Measurements from ENCODE around the gene MORF4L1. TPM values are rescaled to one million over a fixed set of nuclear protein-coding genes. Genes with fewer than 3 reads are reported as not detected.
"Not testable (repeated sequence)": the region's sequence is repeated elsewhere in the genome, so short reads cannot be mapped to it uniquely, and the experiment has no call there.

MORF4L1 gene
- total RNA-seq, 2 donors from 2014 or later, result 242 to 244 TPM

DNA sequence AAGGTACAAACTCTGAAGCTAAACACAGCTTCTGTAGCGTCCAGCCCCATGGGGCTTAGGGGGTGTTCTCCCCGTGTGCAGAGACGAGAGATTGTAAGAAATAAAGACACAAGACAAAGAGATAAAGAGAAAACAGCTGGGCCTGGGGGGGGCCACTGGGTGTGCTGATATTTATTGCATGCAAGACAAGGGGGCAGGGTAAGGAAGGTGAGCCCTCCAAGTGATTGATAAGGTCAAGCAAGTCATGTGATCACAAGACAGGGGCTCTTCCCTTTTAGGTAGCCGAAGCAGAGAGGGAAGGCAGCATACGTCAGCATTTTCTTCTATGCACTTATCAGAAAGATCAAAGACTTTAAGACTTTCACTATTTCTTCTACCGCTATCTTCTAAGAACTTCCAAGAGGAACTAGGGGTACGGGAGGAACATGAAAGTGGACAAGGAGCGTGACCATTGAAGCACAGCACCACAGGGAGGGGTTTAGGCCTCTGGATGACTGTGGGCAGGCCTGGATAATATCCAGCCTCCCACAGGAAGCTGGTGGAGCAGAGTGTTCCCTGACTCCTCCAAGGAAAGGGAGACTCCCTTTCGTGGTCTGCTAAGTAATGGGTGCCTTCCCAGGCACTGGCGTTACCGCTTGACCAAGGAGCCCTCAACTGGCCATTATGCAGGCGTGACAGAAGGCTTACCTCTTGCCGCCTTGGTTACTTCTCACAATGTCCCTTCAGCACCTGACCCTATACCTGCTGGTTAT is 29.8 kb downstream of the MORF4L1 start:
- H3K36me3 Mint-ChIP-seq (ENCODE audit: low read depth), result peaks cover 100% of the 10 kb centered on the region
- peak overlapping the region; percentile 58 for H3K27ac Mint-ChIP-seq
- H3K4me1 Mint-ChIP-seq; H3K9me3 Mint-ChIP-seq; H3K27me3 Mint-ChIP-seq; ATAC-seq (replicated peaks); H3K4me3 Mint-ChIP-seq: not testable (repeated sequence)

DNA sequence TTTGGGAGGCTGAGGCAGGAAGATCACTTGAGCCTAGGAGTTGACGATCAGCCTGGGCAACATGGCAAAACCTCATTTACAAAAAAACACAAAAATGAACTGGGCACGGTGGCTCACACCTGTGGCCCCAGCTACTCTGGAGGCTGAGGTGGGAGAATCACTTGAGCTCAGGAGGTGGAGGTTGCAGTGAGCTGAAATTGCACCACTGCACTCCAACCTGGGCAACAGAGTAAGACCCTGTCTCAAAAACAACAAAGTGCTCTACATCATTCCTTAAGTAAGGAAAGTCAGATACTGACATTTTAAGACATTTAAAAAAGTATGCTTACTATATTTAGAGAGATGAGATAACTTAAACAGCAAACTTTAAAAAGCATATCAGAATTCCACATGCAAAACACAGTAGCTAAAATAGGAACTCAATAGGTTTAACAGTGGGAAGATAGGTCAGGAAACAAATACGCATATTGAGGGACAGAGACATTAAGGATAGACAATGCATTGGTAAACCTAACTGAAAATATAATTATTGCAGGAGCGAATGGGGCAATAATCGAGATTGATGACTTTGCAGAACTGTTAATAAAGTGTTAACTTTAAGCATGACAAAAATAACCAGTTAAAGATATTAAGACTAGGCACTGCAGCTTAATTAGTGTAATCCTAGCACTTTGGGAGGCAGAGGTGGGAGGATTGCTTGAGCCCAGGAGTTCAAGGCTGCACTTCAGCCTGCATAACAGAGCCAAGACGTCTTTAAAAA is 32.1 kb downstream of the MORF4L1 start:
- ATAC-seq (replicated peaks), result no peak
- no peak overlapping the region for H3K4me3 Mint-ChIP-seq
- peaks cover 14% of the 10 kb centered on the region for H3K4me1 Mint-ChIP-seq
- no peaks in the 10 kb centered on the region for H3K9me3 Mint-ChIP-seq
- H3K27ac Mint-ChIP-seq, result no peak overlapping the region
- H3K27me3 Mint-ChIP-seq, result no peaks in the 10 kb centered on the region
- H3K36me3 Mint-ChIP-seq (ENCODE audit: low read depth), result peaks cover 100% of the 10 kb centered on the region

DNA sequence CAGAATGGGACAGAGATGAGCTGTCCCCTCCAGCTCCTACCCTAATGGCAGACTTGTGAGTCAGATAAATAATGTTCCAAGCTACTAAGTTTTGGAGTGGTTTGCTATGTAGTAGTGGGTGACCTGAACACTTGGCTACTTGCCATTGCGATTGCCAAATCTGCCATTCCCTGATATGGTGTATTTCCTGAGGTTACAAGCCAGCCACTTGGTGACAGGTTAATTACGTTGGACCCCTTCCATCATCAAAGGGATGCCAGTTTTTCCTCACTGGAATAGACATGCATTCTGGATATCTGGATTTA is 33.6 kb downstream of the MORF4L1 start:
- no peak overlapping the region for H3K27ac Mint-ChIP-seq
- ATAC-seq (replicated peaks), result no peak

DNA sequence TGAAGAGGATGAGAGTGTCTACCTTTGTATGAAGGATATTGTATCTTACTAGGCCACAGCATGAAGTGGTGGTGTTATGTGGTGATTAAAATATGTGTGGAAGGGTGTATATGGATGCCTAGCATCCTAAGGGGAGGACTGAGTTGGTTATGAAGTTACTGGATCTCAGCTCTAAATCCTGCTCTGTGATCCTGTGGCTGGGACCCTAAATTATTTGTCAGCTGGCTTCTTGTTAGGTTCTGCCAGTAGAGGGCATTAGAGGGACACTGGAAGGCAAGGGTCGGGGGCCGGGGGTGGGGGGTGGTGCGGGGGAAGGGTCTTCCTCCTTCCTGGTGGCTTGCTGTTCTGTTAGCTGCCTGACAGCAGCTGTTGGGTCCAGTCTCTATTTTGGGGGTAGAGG is 34.9 kb downstream of the MORF4L1 start:
- ATAC-seq (replicated peaks), result no peak
- Mint-ChIP-seq H3K27me3 (no peaks in the 10 kb centered on the region), H3K4me1 (peaks cover 22% of the 10 kb centered on the region), H3K36me3 (ENCODE audit: low read depth) (peaks cover 99% of the 10 kb centered on the region), H3K27ac (peak overlapping the region; percentile 11), H3K4me3 (no peak overlapping the region), H3K9me3 (no peaks in the 10 kb centered on the region)

More for the DNA sequence above, 33.6 kb downstream of the MORF4L1 start:
- Mint-ChIP-seq H3K27me3 (no peaks in the 10 kb centered on the region), H3K9me3 (no peaks in the 10 kb centered on the region), H3K4me1 (peaks cover 20% of the 10 kb centered on the region), H3K4me3 (no peak overlapping the region), H3K36me3 (ENCODE audit: low read depth) (peaks cover 99% of the 10 kb centered on the region)

DNA sequence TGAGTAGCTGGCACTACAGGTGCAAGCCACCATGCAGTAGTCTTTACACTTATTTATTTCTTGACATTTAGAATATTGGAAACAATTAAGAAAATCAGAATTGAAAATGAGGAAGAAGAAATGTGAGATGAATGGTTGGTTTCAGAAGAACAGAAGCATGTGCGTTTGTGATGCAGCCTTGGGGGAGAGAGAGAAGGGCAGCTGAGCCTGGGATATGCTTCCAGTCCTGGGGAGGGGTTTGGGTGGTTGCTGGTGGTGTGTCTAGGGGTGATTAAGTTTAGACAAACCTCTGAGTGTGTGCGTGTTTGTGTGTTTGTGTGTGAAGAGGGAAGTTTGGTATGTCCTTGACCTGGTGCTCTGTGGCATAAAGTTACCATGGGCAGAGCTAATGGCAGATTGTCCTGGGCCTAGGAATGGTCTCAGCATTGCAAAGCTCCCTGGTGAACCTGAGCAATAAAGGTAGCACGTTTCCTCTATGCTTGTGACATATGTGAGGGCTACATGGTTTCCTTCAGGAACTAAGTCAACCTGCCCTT is 36.5 kb downstream of the MORF4L1 start:
- H3K9me3 Mint-ChIP-seq, result no peaks in the 10 kb centered on the region
- ATAC-seq (replicated peaks), result peak; percentile 11
- peaks cover 99% of the 10 kb centered on the region for H3K36me3 Mint-ChIP-seq (ENCODE audit: low read depth)
- no peak overlapping the region for H3K4me3 Mint-ChIP-seq
- no peaks in the 10 kb centered on the region for H3K27me3 Mint-ChIP-seq
- H3K4me1 Mint-ChIP-seq, result peaks cover 24% of the 10 kb centered on the region
- H3K27ac Mint-ChIP-seq, result peak overlapping the region; percentile 37

DNA sequence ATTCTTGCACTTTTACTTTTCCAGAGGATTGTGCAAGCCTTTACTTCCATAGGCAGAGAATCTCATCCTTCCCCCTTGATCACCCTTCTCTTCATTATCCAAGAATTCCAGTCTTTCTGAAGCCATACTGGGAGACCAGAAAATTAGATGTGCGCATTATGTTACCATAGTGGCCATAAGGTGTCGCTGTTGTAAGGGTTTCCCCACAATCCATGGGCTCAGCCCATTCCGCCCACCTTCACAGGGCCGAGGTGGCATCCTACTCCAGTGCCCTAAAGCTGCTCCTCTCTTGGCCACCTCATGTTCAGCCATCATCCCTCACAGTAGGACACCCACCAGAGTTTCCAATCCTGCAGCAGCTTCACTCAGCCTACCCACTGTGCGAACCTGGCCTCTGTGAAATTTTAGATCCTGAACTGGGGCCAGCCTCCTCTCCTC is 37.1 kb downstream of the MORF4L1 start:
- no peaks in the 10 kb centered on the region for H3K9me3 Mint-ChIP-seq
- H3K36me3 Mint-ChIP-seq (ENCODE audit: low read depth), result peaks cover 99% of the 10 kb centered on the region
- H3K27ac Mint-ChIP-seq, result peak overlapping the region; percentile 37

DNA sequence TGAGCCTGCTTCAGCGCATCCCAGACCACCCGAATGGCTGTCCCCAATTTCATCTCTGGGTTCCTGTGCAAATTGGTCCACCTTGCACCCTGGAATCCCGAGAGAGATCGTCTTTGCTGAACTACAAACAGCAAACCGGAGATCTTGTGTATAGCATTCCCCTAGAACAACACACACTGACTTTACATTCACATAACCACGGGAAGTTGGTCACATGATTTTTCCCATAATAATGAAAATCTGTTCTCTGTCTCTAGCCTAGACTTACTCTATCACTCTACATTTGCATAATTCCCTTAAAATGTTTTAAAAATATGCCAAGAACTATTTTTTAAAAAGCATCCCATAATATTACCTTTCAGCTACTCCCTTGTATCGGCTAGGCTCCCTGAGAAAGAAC is 37.6 kb downstream of the MORF4L1 start:
- Mint-ChIP-seq H3K36me3 (ENCODE audit: low read depth) (peaks cover 99% of the 10 kb centered on the region), H3K27me3 (no peaks in the 10 kb centered on the region), H3K9me3 (no peaks in the 10 kb centered on the region), H3K27ac (peak overlapping the region; percentile 37), H3K4me1 (peaks cover 24% of the 10 kb centered on the region), H3K4me3 (no peak overlapping the region)
- ATAC-seq (replicated peaks), result no peak

More for the DNA sequence above, 37.1 kb downstream of the MORF4L1 start:
- H3K4me1 Mint-ChIP-seq, result peaks cover 24% of the 10 kb centered on the region
- no peaks in the 10 kb centered on the region for H3K27me3 Mint-ChIP-seq
- peak; percentile 60 for ATAC-seq (replicated peaks)
- no peak overlapping the region for H3K4me3 Mint-ChIP-seq

GRCh38 chr15:78912316-78912715 is 39.6 kb downstream of the MORF4L1 start:
- ATAC-seq (replicated peaks), result no peak
- no peaks in the 10 kb centered on the region for H3K9me3 Mint-ChIP-seq
- no peak overlapping the region for H3K4me3 Mint-ChIP-seq
- H3K27me3 Mint-ChIP-seq, result no peaks in the 10 kb centered on the region
- peaks cover 93% of the 10 kb centered on the region for H3K36me3 Mint-ChIP-seq (ENCODE audit: low read depth)
- H3K4me1 Mint-ChIP-seq, result peaks cover 24% of the 10 kb centered on the region
- H3K27ac Mint-ChIP-seq, result no peak overlapping the region

- ATAC-seq (replicated peaks), result no peak
- no peak overlapping the region for H3K27ac Mint-ChIP-seq
- H3K27me3 Mint-ChIP-seq, result no peaks in the 10 kb centered on the region
- peaks cover 92% of the 10 kb centered on the region for H3K36me3 Mint-ChIP-seq (ENCODE audit: low read depth)
- peaks cover 24% of the 10 kb centered on the region for H3K4me1 Mint-ChIP-seq
- H3K9me3 Mint-ChIP-seq, result no peaks in the 10 kb centered on the region
- H3K4me3 Mint-ChIP-seq, result no peak overlapping the region
Measured at GRCh38 chr15:78913012-78913411, 40.3 kb downstream of the MORF4L1 start.

DNA sequence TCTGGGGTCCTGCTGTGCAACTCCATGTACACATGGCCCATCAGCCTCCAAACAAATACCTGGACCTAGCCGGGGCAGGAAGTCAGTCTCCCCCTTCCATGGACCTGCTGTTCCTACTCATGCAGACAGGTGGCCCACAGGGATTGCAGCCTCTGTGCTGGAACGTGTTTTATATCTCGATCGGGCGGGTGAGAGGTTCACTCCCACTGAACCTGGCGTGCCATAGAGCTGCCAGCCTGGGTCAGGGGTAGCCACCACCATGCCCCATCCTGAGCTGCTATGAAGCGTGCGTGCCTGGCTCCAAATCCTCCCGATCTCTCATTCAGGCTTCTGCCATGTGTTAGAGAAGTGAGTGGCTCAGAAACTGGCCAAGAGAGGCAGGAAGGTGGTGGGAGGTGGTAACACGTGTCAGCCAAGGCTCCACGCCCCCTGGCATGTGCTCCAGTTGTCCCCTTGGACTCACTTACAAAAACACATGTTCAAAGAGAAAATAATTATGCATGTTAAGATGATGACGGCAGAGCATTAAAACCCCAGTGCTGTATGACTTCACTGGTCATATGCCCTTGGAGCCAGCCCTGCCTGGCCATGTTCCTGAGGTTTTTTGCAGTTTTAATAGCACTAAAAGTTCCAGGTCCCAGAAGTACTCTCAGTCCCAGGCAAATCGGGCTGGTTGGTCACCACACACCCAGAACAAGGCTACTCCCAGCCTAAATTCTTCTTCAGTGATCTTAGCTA is 41.5 kb downstream of the MORF4L1 start:
- H3K4me1 Mint-ChIP-seq, result peaks cover 20% of the 10 kb centered on the region
- peaks cover 91% of the 10 kb centered on the region for H3K36me3 Mint-ChIP-seq (ENCODE audit: low read depth)
- H3K9me3 Mint-ChIP-seq, result no peaks in the 10 kb centered on the region
- H3K4me3 Mint-ChIP-seq, result no peak overlapping the region
- H3K27me3 Mint-ChIP-seq, result no peaks in the 10 kb centered on the region
- ATAC-seq (replicated peaks), result no peak
- no peak overlapping the region for H3K27ac Mint-ChIP-seq

DNA sequence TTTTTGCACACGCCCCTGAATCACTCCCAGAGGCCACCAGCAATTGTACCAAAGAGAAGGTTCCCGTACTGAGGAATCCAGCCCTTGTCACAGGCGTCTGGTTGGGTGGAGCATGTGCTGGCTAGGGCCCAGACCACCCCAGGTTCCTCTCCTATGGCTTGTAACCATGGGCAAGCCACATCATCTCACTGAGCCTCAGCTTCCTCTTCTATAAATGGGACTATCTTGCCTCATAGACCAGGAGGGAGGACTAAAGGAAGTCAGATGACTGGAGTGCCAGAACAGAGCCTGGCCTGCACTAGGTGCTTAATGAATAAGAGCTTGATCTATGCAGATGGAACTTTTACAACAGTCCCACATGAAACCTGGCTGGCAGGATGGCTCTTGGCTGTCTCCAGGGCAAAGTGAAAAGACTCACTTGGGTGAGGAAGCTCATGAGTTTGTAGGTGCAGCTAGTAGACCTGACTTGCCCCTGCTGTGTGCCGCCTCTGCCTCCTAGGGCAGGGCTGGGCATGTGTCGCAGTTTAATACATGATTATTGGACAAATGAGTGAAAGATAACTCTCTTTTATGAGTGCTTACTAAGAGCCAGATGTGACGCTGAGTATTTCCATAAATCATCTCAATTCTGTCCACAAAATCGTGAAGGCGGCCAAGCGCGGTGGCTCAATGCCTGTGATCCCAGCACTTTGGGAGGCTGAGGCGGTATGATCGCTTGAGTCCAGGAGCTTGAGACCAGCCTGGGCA is 42.8 kb downstream of the MORF4L1 start:
- Mint-ChIP-seq H3K36me3 (ENCODE audit: low read depth) (peaks cover 90% of the 10 kb centered on the region), H3K27me3 (no peaks in the 10 kb centered on the region), H3K9me3 (no peaks in the 10 kb centered on the region), H3K27ac (no peak overlapping the region), H3K4me3 (no peak overlapping the region), H3K4me1 (peaks cover 9% of the 10 kb centered on the region)
- no peak for ATAC-seq (replicated peaks)

- Mint-ChIP-seq H3K27me3 (no peaks in the 10 kb centered on the region), H3K4me3 (no peak overlapping the region), H3K36me3 (ENCODE audit: low read depth) (peaks cover 87% of the 10 kb centered on the region), H3K4me1 (peaks cover 9% of the 10 kb centered on the region), H3K27ac (no peak overlapping the region), H3K9me3 (no peaks in the 10 kb centered on the region)
- ATAC-seq (replicated peaks), result no peak
Measured at GRCh38 chr15:78916088-78916487, 43.4 kb downstream of the MORF4L1 start.

- no peak for ATAC-seq (replicated peaks)
- H3K9me3 Mint-ChIP-seq, result no peaks in the 10 kb centered on the region
- H3K36me3 Mint-ChIP-seq (ENCODE audit: low read depth), result peaks cover 88% of the 10 kb centered on the region
- H3K27me3 Mint-ChIP-seq, result no peaks in the 10 kb centered on the region
- H3K4me3 Mint-ChIP-seq, result no peak overlapping the region
- H3K4me1 Mint-ChIP-seq, result no peaks in the 10 kb centered on the region
- no peak overlapping the region for H3K27ac Mint-ChIP-seq
Measured at GRCh38 chr15:78917888-78918287, 45.2 kb downstream of the MORF4L1 start.

- no peak for ATAC-seq (replicated peaks)
- H3K36me3 Mint-ChIP-seq (ENCODE audit: low read depth), result peaks cover 94% of the 10 kb centered on the region
- H3K27ac Mint-ChIP-seq, result peak overlapping the region; percentile 73
- no peak overlapping the region for H3K4me3 Mint-ChIP-seq
- H3K9me3 Mint-ChIP-seq, result no peaks in the 10 kb centered on the region
- H3K4me1 Mint-ChIP-seq, result no peaks in the 10 kb centered on the region
- no peaks in the 10 kb centered on the region for H3K27me3 Mint-ChIP-seq
Measured at GRCh38 chr15:78921517-78921916, 48.8 kb downstream of the MORF4L1 start.

Measured in activated T-helper 17 cell treated with anti-CD3 and anti-CD28 coated beads, Interleukin-2, amount 50 U/mL, for 72 hours (primary cell).